Measurements from ENCODE around the gene EVC.
"Not testable (repeated sequence)": the region's sequence is repeated elsewhere in the genome, so short reads cannot be mapped to it uniquely, and the experiment has no call there.

EVC gene

GRCh38 chr4:5821665-5822358 lies 110.8 kb downstream of the EVC start:
- no peak for FAIRE-seq

- FAIRE-seq = no peak
Observed at GRCh38 chr4:5822619-5823018, 111.6 kb downstream of the EVC start.

- FAIRE-seq = no peak
Observed at GRCh38 chr4:5823542-5824211, 112.7 kb downstream of the EVC start.

- no peak for FAIRE-seq
Observed at GRCh38 chr4:5824227-5824626, 113.2 kb downstream of the EVC start.

GRCh38 chr4:5824635-5825034 lies 113.6 kb downstream of the EVC start:
- FAIRE-seq = no peak

- no peak for FAIRE-seq
Observed at GRCh38 chr4:5825321-5826041, 114.5 kb downstream of the EVC start.

- no peak for FAIRE-seq
Observed at GRCh38 chr4:5826437-5827107, 115.6 kb downstream of the EVC start.

GRCh38 chr4:5827108-5828004 lies 116.4 kb downstream of the EVC start:
- FAIRE-seq = no peak

GRCh38 chr4:5828005-5828391 lies 117.0 kb downstream of the EVC start:
- no peak for FAIRE-seq

- peak; percentile 94 for FAIRE-seq
Observed at GRCh38 chr4:5836943-5837342, 125.9 kb downstream of the EVC start.

GRCh38 chr4:5837483-5837882 lies 126.5 kb downstream of the EVC start:
- not testable (repeated sequence) for FAIRE-seq

GRCh38 chr4:5839332-5839731 lies 128.3 kb downstream of the EVC start:
- no peak for FAIRE-seq

- FAIRE-seq = no peak
Observed at GRCh38 chr4:5839751-5840674, 129.0 kb downstream of the EVC start.

GRCh38 chr4:5842456-5842855 lies 131.5 kb downstream of the EVC start:
- FAIRE-seq = no peak

- FAIRE-seq = peak; percentile 33
Observed at GRCh38 chr4:5843573-5844530, 132.9 kb downstream of the EVC start.

GRCh38 chr4:5845035-5845905 lies 134.3 kb downstream of the EVC start:
- no peak for FAIRE-seq

- FAIRE-seq = no peak
Observed at GRCh38 chr4:5851637-5852301, 140.8 kb downstream of the EVC start.

GRCh38 chr4:5852523-5853202 lies 141.7 kb downstream of the EVC start:
- no peak for FAIRE-seq
